Lower lobe of right lung (tissue), 2 donors: ENCODE measurements around the gene JMJD4. TPM values are rescaled to one million over a fixed set of nuclear protein-coding genes. Genes with fewer than 3 reads are reported as not detected.

Experiments used
- ATAC-seq, 2 donors: fragments of 200-7000 bp; cut with Tn5 transposase; one replicate each; pipeline ENCODE4 v1.9.1; 2020 to 2022; ENCODE audit warnings: mild to moderate bottlenecking in 2 of 2, moderate library complexity in 2 of 2
- DNase-seq: peaks from one replicate; pipeline ENCODE4 v3.0.0-alpha.2; 2020
- H3K27ac ChIP-seq: fragments of 200-600 bp; one replicate; pipeline ENCODE4 v1.8.0; 2022
- H3K27me3 ChIP-seq: fragments of 200-600 bp; one replicate; pipeline ENCODE4 v1.8.0; 2022; ENCODE audit warnings: low read depth
- H3K36me3 ChIP-seq: fragments of 200-600 bp; one replicate; pipeline ENCODE4 v1.8.0; 2022; ENCODE audit warnings: mild to moderate bottlenecking
- H3K4me1 ChIP-seq: fragments of 200-600 bp; one replicate; pipeline ENCODE4 v1.8.0; 2022
- H3K4me3 ChIP-seq: fragments of 200-600 bp; one replicate; pipeline ENCODE4 v1.8.0; 2022; ENCODE audit warnings: mild to moderate bottlenecking
- H3K9me3 ChIP-seq: fragments of 200-600 bp; one replicate; pipeline ENCODE4 v1.8.0; 2022
- intact Hi-C: fragments of 100-400 bp; cut with DNase I; formaldehyde crosslinking; loops from one replicate; pipeline ENCODE4 v1.11.0; 2022
- total RNA-seq: library from RNA; stranded (reverse); fragmentation: NEBNext Ultra II Directional; extraction: Animal tissue kit (Norgen Biotek cat#: 25700); gene quantifications from one replicate; pipeline ENCODE4 v1.2.1, GENCODE V29; 2021
- TF ChIP-seq, protein P1 (sequence below): fragments of 200-600 bp; IDR thresholded peaks from one replicate; pipeline ENCODE4 v1.8.0; 2022; ENCODE audit warnings: antibody characterized with exemption, mild to moderate bottlenecking
- donor health status: DM: no; HTN: yes; CAD: no; lungs with severe emphysema.

The JMJD4 gene
- total RNA-seq, 1 donor from 2014 or later, result 14.9 TPM

DNA sequence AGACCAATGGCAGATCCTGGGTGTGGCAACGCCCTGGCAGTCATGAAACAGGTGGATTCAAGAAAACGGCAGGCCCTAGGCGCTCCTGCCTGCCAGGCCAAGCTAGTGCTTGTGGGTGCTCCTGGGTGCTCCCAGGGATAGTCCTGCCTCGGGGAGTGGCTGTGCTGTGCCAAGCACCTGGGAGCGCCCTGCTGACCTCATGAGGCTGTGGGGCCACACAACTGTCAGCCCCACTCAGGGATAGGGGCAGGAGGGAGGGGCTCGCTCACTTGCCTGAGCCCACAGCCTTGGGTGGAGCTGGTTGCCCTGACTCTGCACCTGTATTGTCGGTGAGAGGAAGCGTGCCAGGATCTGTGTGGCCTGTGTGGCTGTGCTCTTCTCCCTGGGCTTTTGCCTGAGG, 9.6 kb upstream of the JMJD4 start:
- H3K4me1 ChIP-seq, result peaks cover 11% of the 10 kb centered on the region
- H3K9me3 ChIP-seq, result no peaks in the 10 kb centered on the region
- ATAC-seq (no peak), DNase-seq (no peak)
- intact Hi-C loops, result no loop called here
- no peak overlapping the region for H3K4me3 ChIP-seq
- H3K36me3 ChIP-seq, result peaks cover 12% of the 10 kb centered on the region
- no peaks in the 10 kb centered on the region for H3K27me3 ChIP-seq
- TF ChIP-seq, protein P1, sequence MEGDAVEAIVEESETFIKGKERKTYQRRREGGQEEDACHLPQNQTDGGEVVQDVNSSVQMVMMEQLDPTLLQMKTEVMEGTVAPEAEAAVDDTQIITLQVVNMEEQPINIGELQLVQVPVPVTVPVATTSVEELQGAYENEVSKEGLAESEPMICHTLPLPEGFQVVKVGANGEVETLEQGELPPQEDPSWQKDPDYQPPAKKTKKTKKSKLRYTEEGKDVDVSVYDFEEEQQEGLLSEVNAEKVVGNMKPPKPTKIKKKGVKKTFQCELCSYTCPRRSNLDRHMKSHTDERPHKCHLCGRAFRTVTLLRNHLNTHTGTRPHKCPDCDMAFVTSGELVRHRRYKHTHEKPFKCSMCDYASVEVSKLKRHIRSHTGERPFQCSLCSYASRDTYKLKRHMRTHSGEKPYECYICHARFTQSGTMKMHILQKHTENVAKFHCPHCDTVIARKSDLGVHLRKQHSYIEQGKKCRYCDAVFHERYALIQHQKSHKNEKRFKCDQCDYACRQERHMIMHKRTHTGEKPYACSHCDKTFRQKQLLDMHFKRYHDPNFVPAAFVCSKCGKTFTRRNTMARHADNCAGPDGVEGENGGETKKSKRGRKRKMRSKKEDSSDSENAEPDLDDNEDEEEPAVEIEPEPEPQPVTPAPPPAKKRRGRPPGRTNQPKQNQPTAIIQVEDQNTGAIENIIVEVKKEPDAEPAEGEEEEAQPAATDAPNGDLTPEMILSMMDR, result no peak
- H3K27ac ChIP-seq, result no peak overlapping the region

DNA sequence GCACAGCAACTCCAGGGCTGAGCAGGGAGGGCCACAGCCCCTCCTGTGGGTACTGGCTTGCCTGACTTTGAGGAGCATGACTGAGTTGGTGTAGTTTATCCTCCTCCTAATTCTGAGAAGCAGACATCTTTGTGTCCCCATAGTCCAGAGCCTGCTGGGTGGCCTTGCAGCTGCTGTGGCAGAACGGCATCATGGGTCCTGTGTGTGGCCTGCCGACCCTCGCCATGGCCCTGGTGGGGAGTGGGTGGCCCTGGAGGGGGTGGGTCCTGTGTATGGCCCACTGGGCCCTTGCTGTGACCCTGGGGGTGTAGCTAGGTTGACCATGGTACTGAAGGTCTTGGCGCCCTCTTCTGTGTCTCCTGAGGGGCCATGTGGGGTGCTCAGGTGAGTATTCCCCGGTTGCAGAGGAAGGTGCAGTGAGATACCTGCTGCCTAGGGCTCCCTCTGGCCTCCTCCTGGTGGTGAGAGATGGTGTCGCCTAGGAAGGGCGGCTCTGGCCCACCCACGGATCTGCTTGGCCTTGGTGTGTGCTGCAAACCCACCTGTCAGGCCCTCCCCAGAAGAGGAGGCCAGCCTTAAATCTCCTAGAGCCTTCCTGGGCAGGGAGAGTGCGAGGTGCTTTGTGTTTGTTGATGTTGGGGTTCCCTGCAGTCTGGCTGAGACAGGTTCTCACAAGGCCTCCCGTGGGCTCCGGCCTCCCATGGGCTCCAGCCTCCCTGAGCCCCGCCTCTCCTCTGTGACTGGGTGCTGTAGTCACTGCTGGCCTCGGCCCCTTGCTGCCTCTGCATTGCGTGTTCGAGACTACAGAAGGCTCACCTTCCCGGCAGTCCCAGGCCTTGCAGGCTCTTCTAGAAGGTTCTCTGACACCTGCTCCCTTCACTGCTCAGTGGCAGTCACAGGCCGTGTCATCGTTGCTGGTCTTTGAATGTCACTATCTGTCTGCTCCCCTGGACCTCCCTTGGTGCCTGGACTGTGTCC, 7.9 kb upstream of the JMJD4 start:
- intact Hi-C loops, result no loop called here
- Histone ChIP-seq H3K27me3 (no peaks in the 10 kb centered on the region), H3K9me3 (no peaks in the 10 kb centered on the region), H3K36me3 (peaks cover 5% of the 10 kb centered on the region), H3K4me3 (no peak overlapping the region), H3K27ac (no peak overlapping the region), H3K4me1 (peaks cover 5% of the 10 kb centered on the region)
- DNase-seq (no peak), ATAC-seq (no peak)
- TF ChIP-seq, protein P1, result no peak

DNA sequence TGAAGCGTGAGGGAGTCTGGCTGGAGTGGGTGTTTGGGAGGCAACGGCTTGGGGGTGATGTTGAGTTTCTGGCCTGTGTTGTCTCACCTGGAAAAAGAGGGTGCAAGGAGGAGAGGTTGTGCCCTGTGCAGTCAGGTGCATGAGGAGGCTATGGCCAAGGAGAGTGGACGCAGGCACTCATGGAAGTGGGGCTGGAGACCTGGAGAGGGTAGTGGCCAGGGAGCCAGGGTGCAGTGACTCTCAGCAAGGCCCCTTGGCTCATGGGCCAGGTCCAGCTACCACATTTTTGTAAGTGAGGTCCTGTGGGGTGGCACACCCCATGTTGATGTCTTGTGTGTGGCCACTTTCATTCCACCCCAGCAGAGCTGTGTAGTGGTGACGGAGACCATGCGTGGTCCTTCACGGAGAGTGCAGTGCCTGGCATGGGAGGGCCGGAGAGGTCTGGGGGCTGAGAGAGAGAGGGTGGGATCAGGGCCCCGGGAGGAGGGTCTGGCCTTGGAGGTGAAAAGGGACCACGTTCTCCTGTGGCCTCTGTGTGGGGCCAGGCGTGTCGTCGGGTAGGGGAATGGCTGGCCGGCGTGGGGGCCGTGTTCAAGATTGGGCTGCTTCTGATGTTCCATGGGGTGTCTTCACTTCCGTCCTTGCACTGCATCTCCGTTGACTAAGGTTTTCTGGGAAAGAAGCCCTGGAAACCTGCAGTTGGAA, 6.2 kb upstream of the JMJD4 start:
- no peaks in the 10 kb centered on the region for H3K4me1 ChIP-seq
- H3K36me3 ChIP-seq, result no peaks in the 10 kb centered on the region
- ATAC-seq, result no peak
- H3K27me3 ChIP-seq, result no peaks in the 10 kb centered on the region
- DNase-seq, result no peak
- TF ChIP-seq, protein P1, result no peak
- intact Hi-C loops, result no loop called here
- H3K27ac ChIP-seq, result no peak overlapping the region
- no peaks in the 10 kb centered on the region for H3K9me3 ChIP-seq
- H3K4me3 ChIP-seq, result no peak overlapping the region

DNA sequence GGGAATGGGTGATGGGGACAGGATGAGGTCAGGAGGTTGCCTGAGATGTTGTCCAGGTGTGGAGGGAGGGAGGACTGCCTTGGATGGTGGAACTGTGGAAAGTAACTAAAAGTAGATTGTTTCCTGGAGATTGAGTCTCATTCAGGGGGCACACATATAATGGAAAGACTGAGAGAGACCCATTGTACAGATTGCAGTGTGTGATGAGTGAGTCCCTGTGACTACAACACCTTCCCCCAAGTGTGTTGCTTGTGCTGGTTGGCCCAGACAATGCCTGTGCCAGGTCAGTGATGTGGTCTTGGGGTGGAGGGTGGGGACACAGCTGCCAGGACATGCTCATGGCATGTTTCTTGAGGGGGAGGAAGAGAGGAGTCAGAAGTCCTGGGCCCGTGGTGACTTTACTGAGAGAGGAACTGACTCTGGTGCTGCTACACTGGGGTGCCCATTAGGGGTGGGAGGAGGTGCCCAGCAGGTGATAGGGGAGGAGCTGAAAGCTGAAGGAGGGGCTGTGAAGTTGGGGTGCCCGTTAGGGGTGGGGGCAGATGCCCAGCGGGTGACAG, 5.4 kb upstream of the JMJD4 start:
- DNase-seq (no peak), ATAC-seq (no peak)
- Histone ChIP-seq H3K9me3 (no peaks in the 10 kb centered on the region), H3K27ac (no peak overlapping the region), H3K36me3 (no peaks in the 10 kb centered on the region), H3K4me1 (no peaks in the 10 kb centered on the region), H3K4me3 (no peak overlapping the region), H3K27me3 (no peaks in the 10 kb centered on the region)
- intact Hi-C loops, result no loop called here
- TF ChIP-seq, protein P1, result no peak

DNA sequence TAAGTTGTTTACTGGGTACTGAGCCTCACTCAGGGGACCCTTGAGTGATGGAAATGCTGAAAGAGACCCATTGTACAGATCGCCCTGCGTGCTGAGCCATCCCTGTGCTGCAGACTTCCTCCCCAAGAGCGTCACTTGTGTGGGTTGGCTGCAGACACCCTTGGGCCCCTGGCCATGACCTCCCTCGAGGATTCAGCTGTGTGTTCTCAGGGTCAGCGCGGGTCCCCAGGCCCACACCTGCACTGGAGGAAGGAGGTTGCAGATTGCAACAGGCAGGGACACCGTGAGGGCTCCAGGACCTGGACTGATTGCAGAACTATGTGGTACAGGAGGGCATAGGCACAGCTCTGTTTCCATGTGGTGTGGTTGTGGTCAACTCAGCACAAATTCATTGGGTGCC, 4.5 kb upstream of the JMJD4 start:
- Histone ChIP-seq H3K4me1 (no peaks in the 10 kb centered on the region), H3K36me3 (no peaks in the 10 kb centered on the region), H3K4me3 (no peak overlapping the region), H3K9me3 (no peaks in the 10 kb centered on the region), H3K27ac (no peak overlapping the region), H3K27me3 (no peaks in the 10 kb centered on the region)
- ATAC-seq, result no peak
- TF ChIP-seq, protein P1, result no peak
- DNase-seq, result no peak
- intact Hi-C loops, result no loop called here
